ENCODE results near the gene RNF214. TPM values are rescaled to one million over a fixed set of nuclear protein-coding genes. Genes with fewer than 3 reads are reported as not detected.
"Not testable (repeated sequence)": the region's sequence is repeated elsewhere in the genome, so short reads cannot be mapped to it uniquely, and the experiment has no call there.

The RNF214 gene
- 12.0 TPM for total RNA-seq

- peak; percentile 82 for DNase-seq
Measured at GRCh38 chr11:117232092-117232878, at the start of gene RNF214. Gene RNF214, plus strand, starts transcription at chr11:117232671. Its CDS starts 1,602 bp downstream, at chr11:117234273.

- not testable (repeated sequence) for DNase-seq
Measured at GRCh38 chr11:117183178-117183577, 49.3 kb upstream of the RNF214 start.

- no peak for DNase-seq
Measured at GRCh38 chr11:117183724-117184349, 48.6 kb upstream of the RNF214 start.

- DNase-seq, result no peak
Measured at GRCh38 chr11:117185736-117186430, 46.6 kb upstream of the RNF214 start.

DNA sequence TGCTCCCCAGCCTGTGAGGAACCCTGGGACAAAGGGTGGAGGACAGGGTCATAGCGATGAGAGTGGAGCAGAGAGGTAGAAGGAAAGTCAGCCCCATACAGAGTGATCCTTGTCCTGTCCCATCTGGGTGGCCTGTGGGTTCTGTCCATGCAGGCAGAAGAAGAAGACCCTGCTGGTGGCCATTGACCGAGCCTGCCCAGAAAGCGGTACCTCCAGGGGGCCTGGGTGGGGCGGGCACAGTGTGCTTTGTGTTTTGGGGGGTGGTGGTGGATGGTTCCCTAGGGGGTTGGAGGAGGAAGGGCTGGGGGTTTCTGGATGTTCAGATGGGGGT, 46.1 kb upstream of the RNF214 start:
- DNase-seq, result no peak

DNA sequence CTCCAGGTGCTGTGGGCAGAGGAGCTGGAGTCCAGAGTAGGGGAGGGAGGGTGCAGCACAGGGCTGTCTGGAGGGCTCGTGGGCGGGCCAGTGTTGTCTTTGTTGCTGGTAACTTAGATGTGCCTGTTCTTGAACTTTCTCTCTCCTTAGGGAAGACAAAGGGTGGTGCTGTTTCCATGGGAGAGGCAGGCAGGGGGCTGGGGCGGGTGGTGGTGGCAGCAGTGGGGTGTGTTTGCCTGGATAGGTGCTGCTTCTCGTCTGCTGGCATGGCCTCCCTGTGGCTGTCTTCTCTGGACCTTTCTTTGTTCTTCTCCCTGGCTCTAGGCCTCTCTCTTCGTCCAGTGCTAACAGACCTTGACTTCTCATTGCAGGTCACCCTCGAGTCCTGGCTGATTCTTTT, 45.5 kb upstream of the RNF214 start:
- DNase-seq, result no peak

DNA sequence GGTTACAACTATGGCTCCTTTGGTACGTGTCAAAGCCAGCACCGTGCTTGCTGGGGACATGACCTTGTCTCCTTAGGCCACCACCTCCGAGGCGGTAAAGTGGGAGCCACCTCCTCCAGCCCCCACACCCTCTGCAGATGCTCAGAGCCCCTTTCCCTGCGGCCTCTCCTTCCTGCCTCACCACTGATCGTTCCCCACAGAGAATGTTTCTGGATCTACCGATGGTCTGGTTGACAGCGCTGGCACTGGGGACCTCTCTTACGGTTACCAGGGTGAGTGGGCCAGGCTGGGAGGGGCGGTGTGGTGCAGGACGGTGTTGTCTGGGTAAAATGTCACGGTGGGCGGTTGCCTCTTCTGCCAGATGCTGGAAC, 45.1 kb upstream of the RNF214 start:
- no peak for DNase-seq

DNA sequence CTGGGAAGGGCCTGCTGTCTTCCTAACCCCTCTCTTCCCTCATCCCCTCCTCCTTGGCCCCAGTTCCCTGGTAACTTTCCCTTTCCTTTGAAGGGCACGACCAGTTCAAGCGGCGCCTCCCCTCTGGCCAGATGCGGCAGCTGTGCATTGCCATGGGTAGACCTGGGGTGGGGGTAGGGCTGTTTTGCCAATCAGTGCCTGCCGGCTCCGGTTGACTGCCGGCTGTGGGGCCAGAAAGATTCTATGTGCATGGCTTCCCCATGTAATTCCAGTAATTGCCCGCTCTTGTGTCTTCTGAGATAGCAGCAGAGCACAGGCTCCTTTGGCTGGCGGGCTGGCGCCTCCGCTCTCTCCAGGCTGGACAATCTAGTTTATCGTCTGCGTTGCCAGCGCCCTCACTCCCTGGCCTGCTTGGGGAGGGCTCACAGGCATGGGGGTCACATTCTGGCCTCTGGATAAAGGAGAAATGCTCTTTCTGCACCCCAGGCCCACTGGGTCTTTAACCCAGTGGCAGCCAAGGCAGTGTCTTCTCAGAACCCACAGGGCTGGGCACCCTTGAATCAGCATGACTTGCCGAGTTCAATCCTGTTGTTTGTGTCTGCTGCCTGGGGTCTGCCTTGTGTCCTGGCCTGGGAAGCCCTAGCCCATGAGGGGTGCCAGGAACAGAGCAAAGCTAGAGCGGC, 44.5 kb upstream of the RNF214 start:
- DNase-seq, result no peak

GRCh38 chr11:117188620-117189081, 43.8 kb upstream of the RNF214 start:
- no peak for DNase-seq

GRCh38 chr11:117189191-117189940, 43.1 kb upstream of the RNF214 start:
- DNase-seq, result no peak

DNA sequence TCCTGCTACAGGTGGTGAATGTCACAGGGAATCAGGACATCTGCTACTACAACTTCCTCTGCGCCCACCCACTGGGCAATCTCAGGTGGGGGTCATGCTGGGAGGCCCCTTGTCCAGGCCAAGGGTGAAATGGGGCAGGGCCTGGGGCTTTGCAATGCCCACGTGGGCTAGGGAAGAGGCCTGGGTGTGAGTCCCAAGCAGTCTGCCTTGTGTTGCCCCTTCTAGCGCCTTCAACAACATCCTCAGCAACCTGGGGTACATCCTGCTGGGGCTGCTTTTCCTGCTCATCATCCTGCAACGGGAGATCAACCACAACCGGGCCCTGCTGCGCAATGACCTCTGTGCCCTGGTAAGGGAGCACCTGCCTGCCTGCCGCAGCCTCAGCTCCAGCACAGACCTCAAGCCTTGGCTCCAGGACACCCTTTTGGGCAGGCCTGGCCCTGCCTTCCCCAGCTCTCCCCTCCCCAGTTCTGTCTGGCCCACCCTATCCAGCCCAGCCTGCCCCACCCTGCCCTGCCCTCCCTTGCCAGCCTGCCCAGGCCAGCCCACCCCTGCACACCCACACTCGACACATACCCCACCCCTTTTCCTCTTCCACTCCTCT, 42.4 kb upstream of the RNF214 start:
- no peak for DNase-seq

GRCh38 chr11:117191680-117192400, 40.6 kb upstream of the RNF214 start:
- no peak for DNase-seq

DNA sequence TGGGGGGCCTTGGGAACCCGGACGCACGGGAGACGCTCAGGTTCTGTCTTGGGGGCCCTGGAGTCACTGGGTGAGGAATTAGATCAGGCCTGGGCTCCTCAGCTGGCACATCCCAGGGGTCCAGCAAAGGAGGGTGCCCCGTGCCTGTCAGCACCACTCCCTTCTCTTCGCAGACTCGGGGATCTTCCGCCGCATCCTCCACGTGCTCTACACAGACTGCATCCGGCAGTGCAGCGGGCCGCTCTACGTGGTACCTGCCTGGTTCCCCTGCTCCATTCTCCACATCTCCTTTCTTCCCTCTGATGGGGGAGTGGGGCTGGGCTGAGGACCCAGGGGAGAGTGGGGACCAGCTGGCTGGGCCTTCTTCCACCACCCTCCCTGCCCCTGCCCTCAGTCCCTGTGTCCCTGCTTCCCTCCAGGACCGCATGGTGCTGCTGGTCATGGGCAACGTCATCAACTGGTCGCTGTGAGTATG, 40.0 kb upstream of the RNF214 start:
- no peak for DNase-seq

GRCh38 chr11:117193130-117194020, 39.1 kb upstream of the RNF214 start:
- DNase-seq, result no peak

DNA sequence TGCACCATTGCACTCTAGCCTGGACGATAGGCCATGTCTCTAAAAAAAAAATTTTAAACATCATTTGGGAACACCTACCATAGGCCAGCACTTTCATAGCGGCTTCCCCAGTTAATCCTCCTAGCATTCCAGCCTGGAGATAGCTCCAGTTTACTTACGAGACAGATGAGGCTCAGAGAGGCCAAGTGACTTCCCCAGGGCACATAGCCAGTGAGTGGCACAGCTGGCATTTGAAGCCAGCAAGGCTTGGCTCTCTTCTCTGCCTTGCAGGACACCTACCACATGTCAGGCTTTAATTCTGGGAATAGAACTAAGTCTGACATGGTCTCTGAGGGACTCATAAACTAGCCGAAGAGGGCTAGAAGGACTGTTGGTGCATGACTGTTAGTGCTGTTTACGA, 38.2 kb upstream of the RNF214 start:
- DNase-seq, result no peak

DNA sequence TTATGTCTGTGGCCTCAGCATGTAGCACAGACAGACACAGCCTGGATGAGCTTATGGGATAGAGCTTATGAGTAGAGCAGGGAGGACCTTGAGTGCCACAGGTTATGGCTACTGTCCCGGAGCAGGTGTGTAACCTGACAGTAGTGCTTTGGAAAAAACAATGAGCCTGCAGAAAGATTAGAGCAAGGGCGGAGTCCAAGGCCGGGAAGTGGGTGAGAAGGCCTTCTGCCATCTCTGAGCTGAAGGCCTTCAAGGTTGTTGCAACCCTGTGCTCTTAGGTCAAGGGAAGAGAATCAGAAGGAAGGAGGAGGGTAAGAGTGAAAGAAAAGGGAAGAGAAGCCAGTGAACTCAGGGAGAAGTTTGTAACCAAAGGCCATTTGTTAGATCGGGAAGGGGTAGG, 37.2 kb upstream of the RNF214 start:
- DNase-seq, result no peak

DNA sequence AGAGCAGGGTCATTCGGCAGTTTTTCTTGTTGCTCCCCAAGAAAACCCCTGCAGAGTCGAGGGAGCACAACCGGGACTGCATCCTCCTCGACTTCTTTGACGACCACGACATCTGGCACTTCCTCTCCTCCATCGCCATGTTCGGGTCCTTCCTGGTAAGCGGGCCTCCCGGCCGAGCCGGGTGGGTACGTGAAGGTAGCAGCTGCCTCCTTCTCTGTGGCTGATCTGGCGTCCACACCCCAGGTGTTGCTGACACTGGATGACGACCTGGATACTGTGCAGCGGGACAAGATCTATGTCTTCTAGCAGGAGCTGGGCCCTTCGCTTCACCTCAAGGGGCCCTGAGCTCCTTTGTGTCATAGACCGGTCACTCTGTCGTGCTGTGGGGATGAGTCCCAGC, 36.7 kb upstream of the RNF214 start:
- DNase-seq, result no peak

GRCh38 chr11:117197006-117197405, 35.5 kb upstream of the RNF214 start:
- DNase-seq, result no peak

Data from skin of body (tissue), 2 donors.